ENCODE measurements around the gene C6orf132. TPM values are rescaled to one million over a fixed set of nuclear protein-coding genes. Genes with fewer than 3 reads are reported as not detected.

Gene C6orf132
- total RNA-seq, 5 donors from 2014 or later (not counting 1 experiment from before 2014, with no cell fraction given) = 0.05 to 0.18 (median 0.08) TPM; not detected in 1

GRCh38 chr6:42138630-42139619 lies 3.5 kb downstream of the C6orf132 start:
- Histone ChIP-seq H3K9me3 (no peaks in the 10 kb centered on the region), H3K4me1 (ENCODE audit: control insufficient read depth in 1 of 2, extremely low read depth in 1 of 2, insufficient read depth in 2 of 2, low read length in 2 of 2) (peaks cover 0 to 10% of the 10 kb centered on the region in 2 experiments), H3K27me3 (replicated peaks in 1 of 2; ENCODE audit: control insufficient read depth in 2 of 2, extremely low read depth in 1 of 2, insufficient read depth in 2 of 2, low read length in 1 of 2) (peaks cover under 1 to 48% of the 10 kb centered on the region in 2 experiments), H3K27ac (ENCODE audit: low read length) (no peak overlapping the region), H3K4me3 (ENCODE audit: control insufficient read depth in 1 of 2, extremely low read depth in 1 of 2, low read length in 1 of 2) (no peak overlapping the region), H3K36me3 (ENCODE audit: control insufficient read depth in 2 of 2, extremely low read depth in 1 of 2, insufficient read depth in 1 of 2, low read length in 1 of 2) (no peaks in the 10 kb centered on the region)
- no peak overlapping the region for H3K4me3 Mint-ChIP-seq
- peaks cover 5 to 10% (median 8%) of the 10 kb centered on the region in 3 donors for H3K4me1 Mint-ChIP-seq
- no peaks in the 10 kb centered on the region for H3K9me3 Mint-ChIP-seq
- ATAC-seq (replicated peaks in 1 of 4) (no peak), DNase-seq (no peak)
- POLR2A ChIA-PET = no interaction called here
- WGBS (ENCODE audit: insufficient coverage) = 100% methylated on average over 1 of the region's 9 CpGs
- no peak overlapping the region for H3K27ac Mint-ChIP-seq
- H3K27me3 Mint-ChIP-seq = peaks cover 23 to 27% of the 10 kb centered on the region in 2 donors
- H3K36me3 Mint-ChIP-seq = no peaks in the 10 kb centered on the region
- CTCF ChIA-PET = no interaction called here

GRCh38 chr6:42138190-42138589 lies 4.2 kb downstream of the C6orf132 start:
- Histone ChIP-seq H3K4me3 (ENCODE audit: control insufficient read depth in 1 of 2, extremely low read depth in 1 of 2, low read length in 1 of 2) (no peak overlapping the region), H3K36me3 (ENCODE audit: control insufficient read depth in 2 of 2, extremely low read depth in 1 of 2, insufficient read depth in 1 of 2, low read length in 1 of 2) (no peaks in the 10 kb centered on the region), H3K9me3 (no peaks in the 10 kb centered on the region), H3K27me3 (replicated peaks in 1 of 2; ENCODE audit: control insufficient read depth in 2 of 2, extremely low read depth in 1 of 2, insufficient read depth in 2 of 2, low read length in 1 of 2) (peaks cover 0 to 41% of the 10 kb centered on the region in 2 experiments), H3K4me1 (ENCODE audit: control insufficient read depth in 1 of 2, extremely low read depth in 1 of 2, insufficient read depth in 2 of 2, low read length in 2 of 2) (peaks cover 0 to 10% of the 10 kb centered on the region in 2 experiments), H3K27ac (ENCODE audit: low read length) (no peak overlapping the region)
- peaks cover 16 to 19% of the 10 kb centered on the region in 2 donors for H3K27me3 Mint-ChIP-seq
- H3K36me3 Mint-ChIP-seq = no peaks in the 10 kb centered on the region
- ChIA-PET POLR2A (no interaction called here), CTCF (no interaction called here)
- no peaks in the 10 kb centered on the region for H3K9me3 Mint-ChIP-seq
- WGBS (ENCODE audit: insufficient coverage) = 100% methylated on average over 5 of the region's 6 CpGs
- no peak for DNase-seq
- peaks cover 5 to 10% (median 8%) of the 10 kb centered on the region in 3 donors for H3K4me1 Mint-ChIP-seq
- no peak overlapping the region for H3K4me3 Mint-ChIP-seq
- ATAC-seq (replicated peaks in 1 of 4) = no peak
- no peak overlapping the region for H3K27ac Mint-ChIP-seq

- ChIA-PET CTCF (no interaction called here), POLR2A (no interaction called here)
- Histone ChIP-seq H3K36me3 (ENCODE audit: control insufficient read depth in 2 of 2, extremely low read depth in 1 of 2, insufficient read depth in 1 of 2, low read length in 1 of 2) (no peaks in the 10 kb centered on the region), H3K4me3 (ENCODE audit: control insufficient read depth in 1 of 2, extremely low read depth in 1 of 2, low read length in 1 of 2) (no peak overlapping the region), H3K9me3 (no peaks in the 10 kb centered on the region), H3K27me3 (replicated peaks in 1 of 2; ENCODE audit: control insufficient read depth in 2 of 2, extremely low read depth in 1 of 2, insufficient read depth in 2 of 2, low read length in 1 of 2) (peaks cover 0 to 32% of the 10 kb centered on the region in 2 experiments), H3K27ac (ENCODE audit: low read length) (no peak overlapping the region), H3K4me1 (ENCODE audit: control insufficient read depth in 1 of 2, extremely low read depth in 1 of 2, insufficient read depth in 2 of 2, low read length in 2 of 2) (peaks cover 0 to 4% of the 10 kb centered on the region in 2 experiments)
- peaks cover 11 to 14% of the 10 kb centered on the region in 2 donors for H3K27me3 Mint-ChIP-seq
- peaks cover 0 to 7% (median 4%) of the 10 kb centered on the region in 3 donors for H3K4me1 Mint-ChIP-seq
- no peak for DNase-seq
- no peak overlapping the region for H3K4me3 Mint-ChIP-seq
- no peaks in the 10 kb centered on the region for H3K36me3 Mint-ChIP-seq
- no peak for ATAC-seq (replicated peaks in 1 of 4)
- H3K9me3 Mint-ChIP-seq = no peaks in the 10 kb centered on the region
- no peak overlapping the region for H3K27ac Mint-ChIP-seq
- 87% methylated on average over 3 of the region's 7 CpGs for WGBS (ENCODE audit: insufficient coverage)
Measured at GRCh38 chr6:42137194-42137753, 5.1 kb downstream of the C6orf132 start.

GRCh38 chr6:42136508-42137193 lies 5.8 kb downstream of the C6orf132 start:
- 31% methylated on average over 8 of the region's 14 CpGs for WGBS (ENCODE audit: insufficient coverage)
- ATAC-seq (replicated peaks in 1 of 4) = peak in 1 of 4 experiments; percentile 48

GRCh38 chr6:42135722-42136121 lies 6.7 kb downstream of the C6orf132 start:
- ATAC-seq (replicated peaks in 1 of 4) (no peak), DNase-seq (no peak)
- Histone ChIP-seq H3K36me3 (ENCODE audit: control insufficient read depth in 2 of 2, extremely low read depth in 1 of 2, insufficient read depth in 1 of 2, low read length in 1 of 2) (no peaks in the 10 kb centered on the region), H3K27me3 (replicated peaks in 1 of 2; ENCODE audit: control insufficient read depth in 2 of 2, extremely low read depth in 1 of 2, insufficient read depth in 2 of 2, low read length in 1 of 2) (peaks cover 0 to 16% of the 10 kb centered on the region in 2 experiments), H3K4me3 (ENCODE audit: control insufficient read depth in 1 of 2, extremely low read depth in 1 of 2, low read length in 1 of 2) (no peak overlapping the region), H3K27ac (ENCODE audit: low read length) (no peak overlapping the region), H3K9me3 (no peaks in the 10 kb centered on the region), H3K4me1 (ENCODE audit: control insufficient read depth in 1 of 2, extremely low read depth in 1 of 2, insufficient read depth in 2 of 2, low read length in 2 of 2) (no peaks in the 10 kb centered on the region)
- Mint-ChIP-seq H3K27ac (no peak overlapping the region), H3K4me1 (peaks cover 0 to 7% (median 4%) of the 10 kb centered on the region in 3 donors), H3K9me3 (no peaks in the 10 kb centered on the region), H3K36me3 (no peaks in the 10 kb centered on the region), H3K27me3 (peaks cover 5% of the 10 kb centered on the region in 2 donors), H3K4me3 (no peak overlapping the region)
- WGBS (ENCODE audit: insufficient coverage) = 100% methylated on average over 1 of the region's 2 CpGs
- CTCF ChIA-PET = no interaction called here
- POLR2A ChIA-PET = no interaction called here

More at GRCh38 chr6:42136508-42137193, 5.8 kb downstream of the C6orf132 start:
- peak in 5 of 35 experiments; percentile 10 to 30 (median 17) for DNase-seq
- H3K4me1 Mint-ChIP-seq = peaks cover 0 to 7% (median 4%) of the 10 kb centered on the region in 3 donors
- no peak overlapping the region for H3K27ac ChIP-seq (ENCODE audit: low read length)
- no peaks in the 10 kb centered on the region for H3K9me3 ChIP-seq
- no peaks in the 10 kb centered on the region for H3K9me3 Mint-ChIP-seq
- H3K36me3 ChIP-seq (ENCODE audit: control insufficient read depth in 2 of 2, extremely low read depth in 1 of 2, insufficient read depth in 1 of 2, low read length in 1 of 2) = no peaks in the 10 kb centered on the region
- POLR2A ChIA-PET = no interaction called here
- no peak overlapping the region for H3K27ac Mint-ChIP-seq
- H3K27me3 Mint-ChIP-seq = peaks cover 11 to 13% of the 10 kb centered on the region in 2 donors
- peak overlapping the region in 1 of 3 donors; percentile 24 for H3K4me3 Mint-ChIP-seq
- no peaks in the 10 kb centered on the region for H3K36me3 Mint-ChIP-seq
- peaks cover 0 to 25% of the 10 kb centered on the region in 2 experiments for H3K27me3 ChIP-seq (replicated peaks in 1 of 2; ENCODE audit: control insufficient read depth in 2 of 2, extremely low read depth in 1 of 2, insufficient read depth in 2 of 2, low read length in 1 of 2)
- H3K4me3 ChIP-seq (ENCODE audit: control insufficient read depth in 1 of 2, extremely low read depth in 1 of 2, low read length in 1 of 2) = no peak overlapping the region
- CTCF ChIA-PET = no interaction called here
- H3K4me1 ChIP-seq (ENCODE audit: control insufficient read depth in 1 of 2, extremely low read depth in 1 of 2, insufficient read depth in 2 of 2, low read length in 2 of 2) = no peaks in the 10 kb centered on the region

- H3K4me1 ChIP-seq (ENCODE audit: control insufficient read depth in 1 of 2, extremely low read depth in 1 of 2, insufficient read depth in 2 of 2, low read length in 2 of 2) = no peaks in the 10 kb centered on the region
- no peaks in the 10 kb centered on the region for H3K36me3 ChIP-seq (ENCODE audit: control insufficient read depth in 2 of 2, extremely low read depth in 1 of 2, insufficient read depth in 1 of 2, low read length in 1 of 2)
- H3K4me3 ChIP-seq (ENCODE audit: control insufficient read depth in 1 of 2, extremely low read depth in 1 of 2, low read length in 1 of 2) = no peak overlapping the region
- no peak overlapping the region for H3K27ac Mint-ChIP-seq
- H3K4me1 Mint-ChIP-seq = peaks cover 0 to 7% (median 4%) of the 10 kb centered on the region in 3 donors
- 100% methylated on average over 7 of the region's 12 CpGs for WGBS (ENCODE audit: insufficient coverage)
- ChIA-PET POLR2A (no interaction called here), CTCF (no interaction called here)
- no peak overlapping the region for H3K27ac ChIP-seq (ENCODE audit: low read length)
- ATAC-seq (replicated peaks in 1 of 4) (no peak), DNase-seq (no peak)
- no peaks in the 10 kb centered on the region for H3K36me3 Mint-ChIP-seq
- peaks cover 0 to 14% of the 10 kb centered on the region in 2 experiments for H3K27me3 ChIP-seq (replicated peaks in 1 of 2; ENCODE audit: control insufficient read depth in 2 of 2, extremely low read depth in 1 of 2, insufficient read depth in 2 of 2, low read length in 1 of 2)
- no peak overlapping the region for H3K4me3 Mint-ChIP-seq
- peaks cover 3% of the 10 kb centered on the region in 2 donors for H3K27me3 Mint-ChIP-seq
- no peaks in the 10 kb centered on the region for H3K9me3 ChIP-seq
- H3K9me3 Mint-ChIP-seq = no peaks in the 10 kb centered on the region
Measured at GRCh38 chr6:42135161-42135560, 7.3 kb downstream of the C6orf132 start.
